ENCODE data around the gene GDPGP1. TPM values are rescaled to one million over a fixed set of nuclear protein-coding genes. Genes with fewer than 3 reads are reported as not detected.

Gene GDPGP1
- total RNA-seq, 2 experiments from 2014 or later = 12.9 to 22.3 TPM

GRCh38 chr15:90265271-90266060 is 31.5 kb downstream of the GDPGP1 start, which contains the start of gene NGRN:
Gene NGRN, plus strand, starts transcription at chr15:90265672. Its CDS starts 41 bp downstream, at chr15:90265713.
- no peaks in the 10 kb centered on the region for H3K9me3 ChIP-seq (ENCODE audit: low read length)
- TF ChIP-seq EZH2phosphoT487 (IDR thresholded peaks at IDR 0.05; ENCODE audit: borderline replicate concordance, low read depth, low read length) (no peak), CTCF (conservative IDR thresholded peaks at IDR 0.05; ENCODE audit: low read length) (no peak)
- H3K4me3 ChIP-seq (ENCODE audit: low read depth, low read length, poor library complexity, severe bottlenecking) = peak within 1 kb of the TSS; percentile 74
- BruUV-seq (replicated peaks) = no TSS peak
- H3K79me2 ChIP-seq (ENCODE audit: insufficient read depth, low read depth, low read length) = peaks cover 43% of the 10 kb centered on the region
- H3K4me1 ChIP-seq (ENCODE audit: insufficient read depth, low read length, poor library complexity, severe bottlenecking) = peaks cover 43% of the 10 kb centered on the region
- peak; percentile 93 for DNase-seq (ENCODE audit: low spot score)
- H3K4me2 ChIP-seq (ENCODE audit: low read length) = peak within 1 kb of the TSS; percentile 87
- ChIA-PET CTCF (ENCODE audit: unreplicated experiment) (interaction anchor here (0.7 kb wide), 1 partner anchor 193 kb away, joined by 3 read pairs; no protein-coding TSS in a partner anchor), POLR2A (interaction anchor here (0.7 to 1.1 kb wide), 3 partner anchors 31 to 74 kb away, joined by 3 to 5 read pairs (median 4); partner anchors contain the start of gene GDPGP1)
- intact Hi-C loops (cut with micrococcal nuclease; ENCODE audit: unreplicated experiment) = loop anchor here (1.0 to 5.0 kb wide), 3 partner anchors 31 to 667 kb away; partner anchors contain the start of genes GDPGP1 and HDDC3
- peaks cover 32% of the 10 kb centered on the region for H3K36me3 ChIP-seq (ENCODE audit: insufficient read depth, low read length)
- peaks cover 13% of the 10 kb centered on the region; the same call in 1 of the 2 replicates for H4K20me1 ChIP-seq (ENCODE audit: insufficient read depth, low read length)
- peak within 1 kb of the TSS; percentile 78 for H2AFZ ChIP-seq (ENCODE audit: low read length)
- H3K9me2 ChIP-seq (ENCODE audit: insufficient read depth, low read length) = no peaks in the 10 kb centered on the region
- peak within 1 kb of the TSS; percentile 81 for H3K27ac ChIP-seq (ENCODE audit: low read depth, low read length, poor library complexity, severe bottlenecking)

GRCh38 chr15:90266061-90266431 is 32.0 kb downstream of the GDPGP1 start:
- ChIA-PET POLR2A (interaction anchor here (0.7 to 1.1 kb wide), 3 partner anchors 32 to 74 kb away, joined by 3 to 5 read pairs (median 4); partner anchors contain the start of gene GDPGP1), CTCF (ENCODE audit: unreplicated experiment) (interaction anchor here (0.7 kb wide), 1 partner anchor 194 kb away, joined by 3 read pairs; no protein-coding TSS in a partner anchor)
- TF ChIP-seq EZH2phosphoT487 (IDR thresholded peaks at IDR 0.05; ENCODE audit: borderline replicate concordance, low read depth, low read length) (no peak), CTCF (conservative IDR thresholded peaks at IDR 0.05; ENCODE audit: low read length) (no peak)
- H3K36me3 ChIP-seq (ENCODE audit: insufficient read depth, low read length) = peaks cover 38% of the 10 kb centered on the region
- H3K27ac ChIP-seq (ENCODE audit: low read depth, low read length, poor library complexity, severe bottlenecking) = peak overlapping the region; percentile 81
- H2AFZ ChIP-seq (ENCODE audit: low read length) = peak overlapping the region; percentile 78; the same call in 1 of the 2 replicates
- H3K4me2 ChIP-seq (ENCODE audit: low read length) = peak overlapping the region; percentile 87
- no peaks in the 10 kb centered on the region for H3K9me2 ChIP-seq (ENCODE audit: insufficient read depth, low read length)
- H3K4me1 ChIP-seq (ENCODE audit: insufficient read depth, low read length, poor library complexity, severe bottlenecking) = peaks cover 43% of the 10 kb centered on the region
- H3K79me2 ChIP-seq (ENCODE audit: insufficient read depth, low read depth, low read length) = peaks cover 48% of the 10 kb centered on the region
- BruUV-seq (replicated peaks) = no TSS peak
- intact Hi-C loops (cut with micrococcal nuclease; ENCODE audit: unreplicated experiment) = loop anchor here (5.0 kb wide), 1 partner anchor 666 kb away; the partner anchor contains the start of gene HDDC3
- peaks cover 14% of the 10 kb centered on the region; the same call in 1 of the 2 replicates for H4K20me1 ChIP-seq (ENCODE audit: insufficient read depth, low read length)
- peak overlapping the region; percentile 74 for H3K4me3 ChIP-seq (ENCODE audit: low read depth, low read length, poor library complexity, severe bottlenecking)
- H3K9me3 ChIP-seq (ENCODE audit: low read length) = no peaks in the 10 kb centered on the region
- DNase-seq (ENCODE audit: low spot score) = no peak
